ENCODE results near the gene DHX30.
"Not testable (repeated sequence)": the region's sequence is repeated elsewhere in the genome, so short reads cannot be mapped to it uniquely, and the experiment has no call there.

DHX30 gene, protein sequence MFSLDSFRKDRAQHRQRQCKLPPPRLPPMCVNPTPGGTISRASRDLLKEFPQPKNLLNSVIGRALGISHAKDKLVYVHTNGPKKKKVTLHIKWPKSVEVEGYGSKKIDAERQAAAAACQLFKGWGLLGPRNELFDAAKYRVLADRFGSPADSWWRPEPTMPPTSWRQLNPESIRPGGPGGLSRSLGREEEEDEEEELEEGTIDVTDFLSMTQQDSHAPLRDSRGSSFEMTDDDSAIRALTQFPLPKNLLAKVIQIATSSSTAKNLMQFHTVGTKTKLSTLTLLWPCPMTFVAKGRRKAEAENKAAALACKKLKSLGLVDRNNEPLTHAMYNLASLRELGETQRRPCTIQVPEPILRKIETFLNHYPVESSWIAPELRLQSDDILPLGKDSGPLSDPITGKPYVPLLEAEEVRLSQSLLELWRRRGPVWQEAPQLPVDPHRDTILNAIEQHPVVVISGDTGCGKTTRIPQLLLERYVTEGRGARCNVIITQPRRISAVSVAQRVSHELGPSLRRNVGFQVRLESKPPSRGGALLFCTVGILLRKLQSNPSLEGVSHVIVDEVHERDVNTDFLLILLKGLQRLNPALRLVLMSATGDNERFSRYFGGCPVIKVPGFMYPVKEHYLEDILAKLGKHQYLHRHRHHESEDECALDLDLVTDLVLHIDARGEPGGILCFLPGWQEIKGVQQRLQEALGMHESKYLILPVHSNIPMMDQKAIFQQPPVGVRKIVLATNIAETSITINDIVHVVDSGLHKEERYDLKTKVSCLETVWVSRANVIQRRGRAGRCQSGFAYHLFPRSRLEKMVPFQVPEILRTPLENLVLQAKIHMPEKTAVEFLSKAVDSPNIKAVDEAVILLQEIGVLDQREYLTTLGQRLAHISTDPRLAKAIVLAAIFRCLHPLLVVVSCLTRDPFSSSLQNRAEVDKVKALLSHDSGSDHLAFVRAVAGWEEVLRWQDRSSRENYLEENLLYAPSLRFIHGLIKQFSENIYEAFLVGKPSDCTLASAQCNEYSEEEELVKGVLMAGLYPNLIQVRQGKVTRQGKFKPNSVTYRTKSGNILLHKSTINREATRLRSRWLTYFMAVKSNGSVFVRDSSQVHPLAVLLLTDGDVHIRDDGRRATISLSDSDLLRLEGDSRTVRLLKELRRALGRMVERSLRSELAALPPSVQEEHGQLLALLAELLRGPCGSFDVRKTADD

DNA sequence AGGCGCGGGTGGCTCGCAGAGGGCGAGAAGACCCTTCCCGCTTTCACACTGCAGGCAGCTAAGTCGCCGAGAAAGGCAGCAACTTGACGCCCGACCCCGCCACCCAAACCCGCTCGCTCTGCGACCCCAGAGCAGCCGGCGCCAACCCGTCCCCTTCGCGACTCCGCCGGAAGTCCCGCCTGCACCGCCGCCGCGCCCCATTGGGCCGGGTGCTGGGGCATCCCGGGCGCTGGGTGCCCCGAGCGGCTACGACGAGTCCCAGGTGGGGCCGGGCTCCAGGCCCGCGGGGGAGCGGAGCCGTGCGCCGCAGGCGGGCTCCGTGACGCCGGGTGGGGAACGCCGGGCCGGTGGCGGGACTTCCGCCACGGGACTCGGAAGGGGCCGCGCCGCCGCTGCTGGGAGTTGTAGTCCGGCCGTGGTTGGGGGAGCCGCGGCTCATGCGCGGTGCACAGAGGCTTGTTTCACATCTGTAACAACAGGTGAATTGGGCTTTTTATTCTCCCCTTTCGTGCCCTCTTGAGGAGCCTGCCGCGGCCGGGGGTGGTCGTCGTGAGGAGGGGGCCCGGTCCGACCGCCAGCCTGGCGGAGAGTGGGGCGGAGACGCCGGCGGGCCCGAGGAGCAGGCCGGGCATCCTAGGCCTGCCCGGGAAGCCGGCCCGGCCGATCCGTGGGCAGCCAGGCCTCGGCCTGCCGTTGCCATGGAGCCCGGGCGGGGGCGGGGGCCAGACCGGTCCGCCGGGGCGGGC, at the start of gene DHX30:
Gene DHX30, plus strand, starts transcription at position 405 of the 746 bp plus-strand sequence. CDS start 7,546 bp downstream, outside the sequence.
- DNase-seq: peak; percentile 52 to 68

- DNase-seq: no peak
Measured at GRCh38 chr3:47758261-47759025, 44.5 kb upstream of the DHX30 start.

DNA sequence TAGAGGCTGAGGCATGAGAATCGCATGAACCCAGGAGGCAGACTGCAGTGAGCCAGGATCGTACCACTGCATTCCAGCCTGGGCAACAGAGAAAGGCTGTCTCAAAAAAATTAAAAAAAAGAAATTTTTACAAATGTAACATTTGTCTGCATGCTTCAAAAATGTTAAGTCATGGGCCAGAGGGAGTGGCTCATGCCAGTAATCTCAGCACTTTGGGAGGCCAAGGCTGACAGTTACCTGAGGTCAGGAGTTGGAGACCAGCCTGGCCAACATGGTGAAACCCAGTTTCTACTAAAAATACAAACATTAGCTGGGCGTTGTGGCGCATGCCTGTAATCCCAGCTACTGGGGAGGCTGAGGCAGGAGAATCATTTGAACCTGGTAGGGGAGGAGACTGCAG, 42.7 kb upstream of the DHX30 start:
- not testable (repeated sequence) for DNase-seq

DNA sequence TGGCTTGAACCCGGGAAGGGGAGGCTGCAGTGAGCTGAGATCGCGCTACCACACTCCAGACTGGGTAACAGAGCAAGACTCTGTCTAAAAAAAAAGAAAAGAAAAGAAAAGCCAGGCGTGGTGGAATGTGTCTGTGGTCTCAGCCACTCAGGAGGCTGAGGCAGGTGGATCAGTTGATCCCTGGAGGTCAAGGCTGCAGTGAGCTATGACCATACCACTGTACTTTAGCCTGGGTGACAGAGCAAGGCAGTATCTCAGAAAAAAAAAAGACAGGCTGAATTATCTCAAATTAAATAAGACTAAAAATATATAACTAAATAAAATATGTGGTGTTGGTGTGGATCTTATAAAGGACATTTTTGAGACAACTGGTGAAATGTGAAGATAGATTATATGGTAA, 41.9 kb upstream of the DHX30 start:
- DNase-seq: no peak

GRCh38 chr3:47762233-47762632, 40.7 kb upstream of the DHX30 start:
- DNase-seq: no peak

GRCh38 chr3:47766186-47766585, 36.8 kb upstream of the DHX30 start:
- no peak for DNase-seq

DNA sequence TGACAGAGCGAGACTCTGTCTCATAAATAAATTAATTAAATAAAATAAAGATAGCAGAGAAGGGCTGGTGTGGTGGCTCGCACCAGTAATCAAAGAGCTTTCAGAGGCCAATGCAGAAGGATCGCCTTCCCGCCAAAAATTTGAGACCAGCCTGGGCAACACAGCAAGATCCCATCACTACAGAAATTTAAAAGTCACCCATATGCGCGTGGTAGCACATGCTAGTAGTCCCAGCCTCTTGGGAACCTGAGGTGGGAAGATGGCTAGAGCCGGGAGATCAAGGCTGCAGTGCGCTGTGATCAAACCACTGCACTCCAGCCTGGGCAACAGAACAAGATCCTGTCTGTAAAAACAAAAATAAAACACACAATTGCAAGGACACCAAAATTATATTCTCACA, 30.9 kb upstream of the DHX30 start:
- no peak for DNase-seq

GRCh38 chr3:47772788-47773187, 30.1 kb upstream of the DHX30 start:
- DNase-seq: no peak

- no peak for DNase-seq
Measured at GRCh38 chr3:47778746-47779145, 24.2 kb upstream of the DHX30 start.

DNA sequence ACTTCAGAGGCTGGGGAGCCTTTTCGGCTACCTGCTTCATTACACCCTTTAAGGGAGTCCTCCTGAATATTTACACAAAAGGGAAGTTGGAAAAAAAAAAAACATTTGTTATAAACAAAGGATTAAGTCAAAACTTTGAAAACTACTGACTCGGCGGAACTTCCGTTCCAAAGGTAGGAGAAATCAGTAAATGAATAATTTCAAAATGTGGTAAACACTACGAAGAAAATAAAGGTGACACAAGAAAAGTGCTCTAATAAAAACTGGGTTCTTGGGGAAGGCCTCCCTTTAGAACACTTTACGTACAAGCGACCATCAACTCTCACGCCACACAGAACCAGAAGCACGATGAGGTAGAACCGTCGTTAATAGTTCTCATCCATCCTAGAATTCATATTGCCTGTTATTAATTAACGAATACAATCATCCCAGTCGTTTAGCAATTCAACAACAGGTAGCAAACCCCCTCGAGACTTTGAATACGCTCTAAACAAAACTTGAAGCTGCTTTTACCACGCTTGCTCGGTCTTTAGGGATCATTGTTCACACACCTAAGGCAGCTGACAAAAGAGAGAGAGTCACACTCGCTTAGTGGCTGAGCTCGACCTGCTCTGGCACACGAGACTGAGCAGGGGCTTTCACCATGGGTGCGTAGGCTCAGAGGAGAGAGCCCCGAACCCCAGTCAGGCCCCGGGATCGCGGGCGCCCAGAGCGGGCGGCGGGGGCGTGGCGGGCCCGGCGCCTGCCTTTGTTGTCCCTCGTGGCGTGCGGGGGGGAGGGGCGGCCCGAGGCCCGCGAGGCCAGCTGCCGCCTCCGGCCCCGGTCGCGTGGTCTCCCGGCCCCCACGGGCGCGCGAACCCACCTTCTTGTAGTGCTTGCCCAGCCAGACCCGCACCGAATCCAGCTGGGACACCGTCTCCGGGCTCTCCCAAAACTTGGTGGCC, 21.9 kb upstream of the DHX30 start:
- DNase-seq: peak in 1 of 2 experiments; percentile 4

DNA sequence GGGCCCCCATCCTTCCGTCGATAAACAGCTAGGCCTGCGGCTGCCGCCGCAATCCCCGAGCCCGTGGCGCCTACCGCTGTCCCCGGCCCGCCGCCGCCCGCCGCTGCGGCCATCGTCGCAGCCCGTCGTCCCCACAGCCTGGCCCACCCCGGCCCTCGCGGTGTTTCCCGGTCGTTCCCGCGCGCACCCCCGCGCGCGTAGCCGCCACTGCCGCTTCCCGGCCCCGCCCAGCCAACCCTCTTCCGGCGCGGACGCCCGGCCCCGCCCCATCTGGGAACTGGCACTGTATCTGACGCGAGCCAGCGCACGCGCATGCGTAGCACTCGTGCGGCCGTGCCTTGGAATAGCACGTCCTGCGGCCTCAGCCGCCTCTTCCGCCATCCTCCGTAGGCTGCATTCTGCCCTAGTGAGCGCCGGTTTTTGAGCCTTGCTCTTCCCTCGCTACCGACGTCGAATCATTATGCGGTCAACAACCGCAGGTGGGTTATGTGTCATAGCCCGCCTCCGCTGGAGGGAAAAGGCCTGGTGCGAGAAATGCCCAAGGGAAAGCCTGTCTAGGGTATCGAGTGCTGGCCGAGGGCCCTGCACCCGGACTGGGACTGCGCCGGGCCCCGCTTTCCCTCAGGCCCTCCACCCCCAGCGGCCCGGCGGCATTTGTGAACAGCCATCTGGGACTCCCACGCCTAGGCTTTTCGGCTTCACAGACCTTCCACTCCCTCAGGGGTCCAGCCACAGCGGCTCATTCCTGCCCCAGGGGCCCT, 21.1 kb upstream of the DHX30 start, which contains the start of gene SMARCC1:
Gene SMARCC1, minus strand, starts transcription at position 209 of the 761 bp plus-strand sequence. Its CDS starts 96 bp downstream, at position 113.
- peak; percentile 84 to 87 for DNase-seq

GRCh38 chr3:47782446-47783308, 20.3 kb upstream of the DHX30 start:
- no peak for DNase-seq

DNA sequence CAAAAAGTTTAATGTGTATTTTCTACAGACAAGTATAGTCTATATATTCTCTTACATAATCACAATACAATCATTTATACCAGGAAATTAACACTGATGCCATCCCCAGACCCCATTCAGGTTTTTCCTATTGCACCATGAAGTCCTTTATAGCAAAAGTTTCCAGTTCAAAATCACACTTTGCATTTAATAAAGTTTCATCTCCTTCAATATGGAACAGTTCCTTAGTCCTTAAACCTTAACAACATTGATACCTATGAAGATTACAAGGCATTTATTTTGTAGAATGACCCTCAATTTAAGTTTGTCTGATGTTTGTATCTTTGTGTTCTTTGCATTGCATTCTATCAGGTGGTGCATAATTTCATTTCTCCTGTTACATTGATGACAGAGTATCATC, 19.3 kb upstream of the DHX30 start:
- no peak for DNase-seq

DNA sequence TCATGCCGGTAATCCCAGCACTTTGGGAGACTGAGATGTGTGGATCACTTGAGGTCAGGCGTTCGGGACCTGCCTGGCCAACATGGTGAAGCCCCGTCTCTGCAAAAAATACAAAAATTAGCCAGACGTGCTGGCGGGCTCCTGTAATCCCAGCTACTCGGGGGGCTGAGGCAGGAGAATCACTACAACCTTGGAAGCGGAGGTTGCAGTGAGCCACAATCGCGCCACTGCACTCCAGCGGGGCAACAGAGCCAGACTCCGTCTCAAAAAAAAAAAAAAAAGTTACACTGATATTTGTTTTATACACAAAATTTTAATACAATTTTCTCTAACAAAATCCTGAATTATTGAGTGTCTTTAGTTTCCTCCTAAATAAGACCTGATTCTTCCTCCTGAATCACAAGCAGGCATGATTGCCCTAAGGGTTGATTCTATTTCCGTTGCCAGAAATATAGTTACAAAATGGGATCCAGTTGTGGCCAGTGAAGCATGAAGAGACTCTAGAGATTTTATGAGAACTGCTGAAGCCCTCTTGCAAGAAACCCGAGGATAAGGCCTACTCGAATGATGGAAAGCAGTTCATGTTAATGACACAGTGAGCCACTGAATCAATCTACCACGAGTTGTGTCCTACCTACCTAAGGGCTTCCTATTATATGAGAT, 11.6 kb upstream of the DHX30 start:
- no peak for DNase-seq

DNA sequence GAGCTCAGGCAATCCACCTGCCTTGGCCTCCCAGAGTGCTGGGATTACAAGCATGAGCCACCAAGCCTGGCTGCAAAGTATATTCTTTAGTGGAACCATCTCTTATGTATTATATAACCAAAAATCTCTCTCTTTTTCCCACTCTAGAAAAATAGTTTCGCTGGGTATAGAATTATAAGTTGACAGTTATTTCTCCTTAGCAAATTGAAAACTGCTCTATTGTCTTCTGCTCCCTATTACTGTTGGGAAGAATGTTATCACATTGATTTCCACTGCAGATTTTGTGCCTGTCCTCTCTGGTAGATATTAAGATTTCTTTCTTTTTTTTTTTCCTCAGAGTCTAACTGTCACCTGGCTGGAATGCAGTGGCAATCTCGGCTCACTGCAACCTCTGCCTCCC, 10.2 kb upstream of the DHX30 start:
- DNase-seq: no peak

GRCh38 chr3:47794544-47794943, 8.4 kb upstream of the DHX30 start:
- no peak for DNase-seq

- DNase-seq: no peak
Measured at GRCh38 chr3:47799733-47800132, 3.2 kb upstream of the DHX30 start.

- DNase-seq: no peak
Measured at GRCh38 chr3:47803480-47804025, 615 bp downstream of the DHX30 start.
